Spleen (tissue), 7 donors: ENCODE results near the gene CACNA2D1.

Experiments
- POLR2A ChIP-seq, 3 donors: fragments of 450-650 bp; IDR thresholded peaks; one replicate each; pipeline ENCODE4 v1.5.1; 2017; ENCODE audit warnings: antibody characterized with exemption in 3 of 3, mild to moderate bottlenecking in 1 of 3
- TF ChIP-seq, protein P1 (sequence below), 11 experiments: fragments of 200-600 bp in 7 of 11; fragments of 450-650 bp in 4 of 11; sonication (generic) in 4 of 11; IDR thresholded peaks in 8 of 11; conservative IDR thresholded peaks in 3 of 11; 1 replicate in 7 of 11; 2 replicates in 4 of 11; pipeline versions ENCODE4 v1.4.0 to v1.8.0; 2016 to 2021; ENCODE audit warnings: antibody characterized with exemption in 11 of 11, inconsistent platforms in 4 of 11, mild to moderate bottlenecking in 1 of 11
- donor health status: DM: no; HTN: no; CAD: no; lungs with moderate emphysema.
- donor health status: DM: no; HTN: no; CAD: no.
- donor health status: DM: no; HTN: no; CAD: no.

DNA sequence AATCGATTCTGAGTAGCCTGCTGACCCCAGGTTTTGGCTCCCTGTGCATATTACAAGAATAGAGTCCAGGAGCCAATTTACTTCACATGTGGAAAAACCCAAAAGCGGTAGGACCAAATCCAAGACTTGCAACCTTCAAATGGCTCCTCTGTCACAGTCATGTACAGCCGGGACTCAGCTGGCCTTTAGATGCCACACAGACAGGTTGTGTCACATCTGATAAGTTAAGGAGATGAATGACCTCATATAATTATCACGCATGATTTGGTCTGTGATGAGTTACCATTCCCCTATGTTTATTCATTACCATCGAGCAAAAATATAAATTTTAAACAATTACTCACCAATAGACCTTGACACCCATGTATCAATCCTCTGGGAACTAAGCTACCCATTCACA lies 14.2 kb downstream of the CACNA2D1 start:
- TF ChIP-seq, protein P1, sequence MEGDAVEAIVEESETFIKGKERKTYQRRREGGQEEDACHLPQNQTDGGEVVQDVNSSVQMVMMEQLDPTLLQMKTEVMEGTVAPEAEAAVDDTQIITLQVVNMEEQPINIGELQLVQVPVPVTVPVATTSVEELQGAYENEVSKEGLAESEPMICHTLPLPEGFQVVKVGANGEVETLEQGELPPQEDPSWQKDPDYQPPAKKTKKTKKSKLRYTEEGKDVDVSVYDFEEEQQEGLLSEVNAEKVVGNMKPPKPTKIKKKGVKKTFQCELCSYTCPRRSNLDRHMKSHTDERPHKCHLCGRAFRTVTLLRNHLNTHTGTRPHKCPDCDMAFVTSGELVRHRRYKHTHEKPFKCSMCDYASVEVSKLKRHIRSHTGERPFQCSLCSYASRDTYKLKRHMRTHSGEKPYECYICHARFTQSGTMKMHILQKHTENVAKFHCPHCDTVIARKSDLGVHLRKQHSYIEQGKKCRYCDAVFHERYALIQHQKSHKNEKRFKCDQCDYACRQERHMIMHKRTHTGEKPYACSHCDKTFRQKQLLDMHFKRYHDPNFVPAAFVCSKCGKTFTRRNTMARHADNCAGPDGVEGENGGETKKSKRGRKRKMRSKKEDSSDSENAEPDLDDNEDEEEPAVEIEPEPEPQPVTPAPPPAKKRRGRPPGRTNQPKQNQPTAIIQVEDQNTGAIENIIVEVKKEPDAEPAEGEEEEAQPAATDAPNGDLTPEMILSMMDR (IDR thresholded peaks at IDR 0.05 in 8 of 11, conservative IDR thresholded peaks at IDR 0.05 in 3 of 11): no peak
- TF ChIP-seq POLR2A (IDR thresholded peaks at IDR 0.05): no peak
